Stimulated activated CD4-positive, alpha-beta T cell treated with anti-CD3 and anti-CD28 coated beads, TNF-alpha, amount 100 ng/mL, for 48 hours (primary cell): ENCODE results near the gene PTN.
"Not testable (repeated sequence)": the region's sequence is repeated elsewhere in the genome, so short reads cannot be mapped to it uniquely, and the experiment has no call there.

Experiments
- DNase-seq, 3 donors: peaks; one replicate each; pipeline ENCODE4 v3.0.0-alpha.2; 2020; ENCODE audit warnings: low read depth in 3 of 3

The PTN gene

DNA sequence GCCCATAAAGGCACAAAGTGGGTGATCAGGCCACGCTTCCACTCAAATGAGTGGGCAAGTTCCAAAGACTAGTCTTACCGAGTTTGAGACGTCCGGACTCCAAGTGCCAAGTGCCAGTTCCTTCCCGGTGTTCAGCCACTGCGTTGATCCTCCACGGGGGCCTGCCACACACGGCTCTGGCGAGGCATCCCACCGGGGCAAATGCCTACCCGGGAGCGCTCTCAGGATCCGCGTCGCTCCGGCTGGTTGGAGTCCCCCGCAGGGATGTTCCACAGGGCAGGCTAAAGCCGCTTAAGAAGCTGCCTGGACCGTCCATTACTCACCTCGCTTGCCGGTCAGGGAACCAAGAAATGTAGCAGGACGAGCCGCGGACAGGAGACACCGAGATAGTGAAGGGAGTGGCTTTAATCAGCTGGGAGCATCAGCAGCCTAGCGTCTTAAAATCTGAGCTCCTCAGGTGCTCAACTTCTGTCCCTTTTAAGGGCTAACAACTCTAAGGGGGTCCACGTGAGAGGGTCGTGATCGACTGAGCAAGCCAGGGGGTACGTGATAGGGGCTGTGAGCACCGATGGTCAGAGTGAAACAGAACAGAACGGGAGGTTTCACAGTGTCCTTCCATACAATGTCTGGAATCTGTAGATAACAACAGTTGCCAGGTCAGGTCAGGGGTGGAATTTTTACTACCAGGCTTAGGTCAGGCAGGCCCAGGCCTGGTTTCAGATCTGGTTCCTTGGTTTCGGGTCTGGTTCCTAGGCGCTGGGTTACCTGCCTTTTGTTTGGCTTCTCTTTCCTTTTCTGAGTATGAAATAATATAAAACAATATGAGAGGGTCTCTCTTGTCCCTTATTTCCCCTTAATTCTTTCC, 75.3 kb downstream of the PTN start:
- not testable (repeated sequence) for DNase-seq

DNA sequence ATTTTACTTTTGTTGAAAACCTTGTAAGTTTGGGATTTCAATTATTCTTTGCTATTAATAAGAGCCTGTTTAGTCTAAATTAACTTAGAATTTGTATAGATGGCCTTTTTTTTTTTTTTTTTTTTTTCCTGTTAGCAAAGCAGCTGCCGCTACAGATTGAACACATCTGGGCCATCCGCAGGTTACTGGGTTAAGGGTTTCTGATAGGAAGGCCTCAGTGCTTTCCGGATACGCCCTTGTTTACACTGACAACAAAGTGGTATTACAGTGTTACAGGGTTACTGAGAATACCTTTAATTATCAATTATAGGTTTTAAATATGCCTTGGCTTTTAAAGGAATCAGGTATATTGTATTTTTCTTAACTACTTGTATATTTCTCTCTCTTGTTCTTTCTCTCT, 76.8 kb downstream of the PTN start:
- DNase-seq = no peak

DNA sequence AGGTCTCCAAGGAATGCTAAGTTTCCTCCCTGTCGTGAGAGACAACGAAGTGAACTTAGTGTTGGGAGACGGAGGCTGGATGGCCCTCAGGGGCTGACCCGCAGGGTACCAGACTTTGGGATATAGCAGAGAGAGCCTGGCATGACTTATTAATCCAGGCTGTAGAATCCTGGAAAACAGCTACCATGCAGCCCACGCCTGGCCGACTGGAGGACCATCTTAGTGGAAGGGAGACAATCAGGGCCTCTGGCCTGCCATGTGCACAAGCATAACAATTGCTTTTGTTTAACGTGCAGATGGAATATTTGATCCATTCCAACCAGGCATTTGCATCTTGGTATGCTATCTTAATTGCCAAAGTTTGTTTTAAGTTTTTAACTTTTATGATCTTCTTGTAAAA, 78.1 kb downstream of the PTN start:
- not testable (repeated sequence) for DNase-seq

DNA sequence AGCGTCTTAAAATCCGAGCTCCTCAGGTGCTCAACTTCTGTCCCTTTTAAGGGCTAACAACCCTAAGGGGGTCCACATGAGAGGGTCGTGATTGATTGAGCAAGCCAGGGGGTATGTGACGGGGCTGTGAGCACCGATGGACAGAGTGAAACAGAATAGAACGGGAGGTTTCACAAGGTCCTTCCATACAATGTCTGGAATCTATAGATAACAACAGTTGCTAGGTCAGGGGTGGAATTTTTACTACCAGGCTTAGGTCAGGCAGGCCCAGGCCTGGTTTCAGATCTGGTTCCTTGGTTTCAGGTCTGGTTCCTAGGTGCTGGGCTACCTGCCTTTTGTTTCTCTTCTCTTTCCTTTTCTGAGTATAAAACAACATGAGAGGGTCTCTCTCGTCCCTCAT, 80.9 kb downstream of the PTN start:
- no peak for DNase-seq

DNA sequence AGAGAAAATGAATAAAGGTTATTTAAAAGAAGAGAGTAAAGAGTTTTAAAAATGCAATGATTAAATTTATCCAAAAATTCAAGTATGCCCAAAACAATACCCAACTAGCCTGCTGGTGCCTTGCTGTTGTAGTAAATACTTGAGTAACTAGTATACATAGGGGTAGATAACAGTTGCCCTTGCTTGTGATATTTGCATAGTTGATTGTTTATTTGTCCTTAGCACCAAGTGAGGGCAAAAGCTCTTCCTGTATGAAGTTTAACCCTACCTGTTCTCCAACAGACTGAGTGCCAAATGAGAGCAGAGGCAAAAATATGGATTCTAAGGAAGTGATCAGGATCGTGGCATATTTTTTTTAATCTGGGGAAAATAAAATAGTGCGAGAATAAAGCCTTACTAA, 85.0 kb downstream of the PTN start:
- DNase-seq = no peak

DNA sequence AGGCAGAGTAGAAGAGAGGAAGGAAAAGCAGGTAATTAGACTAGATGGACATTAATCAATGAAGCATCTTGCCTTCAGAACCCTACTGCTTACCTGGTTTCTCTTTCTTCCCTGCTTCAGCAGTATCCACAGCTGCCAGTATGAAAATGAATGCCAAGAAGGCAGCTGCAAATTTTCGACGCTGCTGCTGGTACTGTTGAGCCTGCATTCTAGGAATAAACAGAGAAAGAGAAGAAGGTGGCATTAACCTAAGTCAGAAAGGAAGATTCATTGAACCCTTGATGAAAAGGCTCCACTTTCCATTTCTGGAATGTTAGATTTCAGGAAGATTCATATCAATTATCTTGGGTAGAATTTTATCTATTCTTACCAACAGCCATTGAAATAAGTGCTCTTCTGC, 88.8 kb downstream of the PTN start:
- no peak for DNase-seq

DNA sequence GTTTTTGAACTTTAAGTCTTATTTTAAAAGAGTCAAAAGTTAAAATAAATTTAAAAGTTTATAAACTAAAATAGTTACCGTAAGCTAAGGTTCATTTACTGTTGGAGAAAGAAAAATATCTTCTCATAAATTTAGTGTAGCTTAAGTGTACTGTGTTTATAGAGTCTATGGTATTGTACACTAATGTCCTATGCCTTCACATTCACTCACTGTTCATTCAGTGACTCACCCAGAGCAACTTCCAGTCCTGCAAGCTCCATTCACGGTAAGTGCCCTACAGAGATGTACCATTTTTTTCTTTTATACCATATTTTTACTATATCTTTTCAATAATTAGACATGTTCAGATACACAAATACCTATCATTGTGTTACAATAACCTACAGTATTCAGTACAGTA, 97.6 kb downstream of the PTN start:
- no peak for DNase-seq

DNA sequence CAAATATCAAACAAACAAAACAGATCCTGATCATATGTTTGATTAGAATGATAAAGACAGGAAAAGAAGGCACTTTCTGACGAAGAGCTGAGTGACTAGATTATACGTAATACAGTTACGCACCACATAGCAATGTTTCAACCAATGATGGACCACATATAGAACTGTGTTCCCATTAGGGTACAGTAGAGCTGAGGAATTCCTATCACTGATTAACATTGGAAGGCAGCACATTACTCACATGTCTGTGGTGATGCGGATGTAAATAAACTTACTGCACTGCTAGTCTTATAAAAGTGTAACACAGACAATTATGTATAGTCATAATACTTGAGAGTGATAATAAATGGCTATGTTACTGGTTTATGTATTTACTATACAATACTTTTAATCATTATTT, 98.3 kb downstream of the PTN start:
- no peak for DNase-seq

DNA sequence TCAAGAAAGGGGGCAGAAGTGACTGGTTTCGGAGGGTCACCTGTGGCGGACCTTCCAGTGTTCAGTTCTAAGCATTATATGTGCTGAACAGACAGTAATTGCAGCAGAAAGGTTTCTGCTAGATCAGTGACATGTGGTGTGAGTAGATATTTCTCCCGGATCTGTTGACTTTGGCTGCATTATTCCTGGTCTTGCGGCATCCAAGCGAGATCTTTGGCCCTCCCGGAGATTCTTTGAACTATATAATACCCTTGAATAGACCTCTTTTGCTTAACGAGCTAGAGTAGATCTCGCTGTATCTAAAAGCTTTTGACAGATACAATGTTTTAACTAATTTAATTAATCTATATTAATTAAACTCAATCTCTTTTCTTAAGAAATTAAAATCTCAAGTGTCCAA, 99.8 kb downstream of the PTN start:
- no peak for DNase-seq

DNA sequence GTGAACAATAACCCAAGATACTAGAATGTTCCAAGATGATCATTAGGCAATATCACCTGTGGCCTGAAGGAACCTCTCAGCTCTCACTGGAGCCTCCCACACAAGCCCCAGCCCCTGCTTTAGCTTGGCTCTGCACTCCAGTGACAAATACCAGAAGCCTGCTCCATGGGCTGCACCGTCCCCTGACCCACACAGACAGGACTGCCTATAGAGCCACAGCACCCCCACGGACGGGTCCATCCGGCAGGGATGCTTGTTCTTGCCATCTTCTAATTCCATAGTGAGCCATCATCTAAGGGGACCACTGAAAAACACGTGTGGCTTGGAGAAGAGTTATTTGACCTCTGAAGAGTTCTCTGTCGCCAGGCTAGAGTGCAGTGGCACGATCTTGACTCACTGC, 100.9 kb downstream of the PTN start:
- no peak for DNase-seq

DNA sequence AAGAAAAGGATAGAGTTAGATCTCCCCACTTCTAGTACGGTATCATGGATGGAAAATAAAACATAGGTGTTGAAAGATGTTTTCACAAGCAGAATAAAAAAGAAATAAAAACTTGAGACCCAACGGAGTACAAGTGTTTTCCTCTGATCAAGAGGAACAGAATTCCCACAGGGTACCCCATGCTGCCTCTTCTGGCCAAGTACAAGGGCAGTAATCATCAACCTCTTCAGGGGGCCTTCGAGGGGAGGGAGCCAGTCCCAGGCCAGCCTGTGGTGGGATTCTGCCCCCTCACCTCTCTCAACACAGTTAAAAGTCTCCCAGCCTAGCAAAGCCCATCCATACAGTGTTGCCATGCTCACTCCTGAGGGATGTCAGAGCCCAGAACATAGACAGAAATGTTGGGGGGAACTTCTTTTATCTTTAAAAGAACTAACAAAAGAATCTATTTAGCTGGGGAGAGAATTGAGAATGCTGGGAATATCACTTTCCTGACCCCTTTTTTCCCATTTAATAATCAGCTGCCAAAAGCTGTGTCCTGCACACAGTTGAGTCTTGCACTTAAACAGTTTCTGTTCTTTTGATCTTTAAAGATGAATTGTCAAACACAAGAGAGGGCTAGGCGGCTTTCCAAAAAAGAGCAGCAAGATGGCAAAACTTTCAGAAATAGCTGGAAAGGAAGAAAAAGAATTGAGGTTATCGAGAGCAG, 101.7 kb downstream of the PTN start:
- DNase-seq = no peak

DNA sequence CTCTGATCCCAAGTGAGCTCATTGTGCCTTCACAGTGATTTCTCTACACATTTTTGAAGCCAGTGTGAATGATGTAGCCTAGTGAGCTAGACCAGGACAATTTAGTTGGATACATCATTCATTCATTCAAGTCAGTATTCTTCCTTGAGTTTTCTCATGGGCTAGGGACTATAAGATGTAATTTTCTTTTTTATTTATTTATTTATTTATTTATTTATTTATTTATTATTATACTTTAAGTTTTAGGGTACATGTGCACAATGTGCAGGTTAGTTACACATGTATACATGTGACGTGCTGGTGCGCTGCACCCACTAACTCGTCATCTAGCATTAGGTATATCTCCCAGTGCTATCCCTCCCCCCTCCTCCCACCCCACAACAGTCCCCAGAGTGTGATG, 104.3 kb downstream of the PTN start:
- DNase-seq = not testable (repeated sequence)

DNA sequence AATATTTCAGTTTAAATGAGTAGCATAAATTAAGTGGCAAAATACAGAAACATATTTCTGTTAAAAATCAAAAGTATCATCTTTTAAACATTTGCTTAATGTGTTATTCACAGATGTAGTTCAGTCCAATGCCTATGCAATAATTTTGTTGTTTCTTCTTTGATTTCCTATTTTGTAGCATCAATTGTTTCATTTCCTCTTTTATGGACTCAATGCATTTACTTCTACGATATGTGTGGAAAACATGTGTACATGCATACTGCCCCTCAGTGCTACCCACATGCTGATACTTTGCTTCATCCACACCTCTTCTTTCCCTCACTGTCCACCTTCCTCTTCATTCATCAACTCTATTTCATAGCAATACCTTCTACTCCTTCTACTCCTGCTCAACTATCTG, 108.1 kb downstream of the PTN start:
- no peak for DNase-seq

DNA sequence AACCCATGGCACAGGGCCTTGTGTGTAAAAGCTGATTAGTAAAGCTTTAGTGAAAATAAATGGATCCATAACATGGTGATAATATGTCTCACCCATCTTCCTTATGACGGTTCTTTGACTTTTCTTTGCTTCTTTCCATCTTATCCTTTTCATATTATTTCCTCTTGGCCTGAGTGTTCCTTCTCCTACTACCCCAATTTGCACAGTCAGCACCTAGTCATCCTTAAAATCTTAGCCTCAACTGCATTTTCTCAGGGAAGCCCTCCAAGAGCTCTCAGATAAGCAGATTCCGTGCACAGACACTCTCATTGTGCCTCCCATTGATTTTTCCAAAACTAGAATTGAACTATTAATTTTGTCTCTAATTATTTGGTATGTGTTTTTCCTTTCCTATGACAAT, 112.4 kb downstream of the PTN start:
- no peak for DNase-seq

DNA sequence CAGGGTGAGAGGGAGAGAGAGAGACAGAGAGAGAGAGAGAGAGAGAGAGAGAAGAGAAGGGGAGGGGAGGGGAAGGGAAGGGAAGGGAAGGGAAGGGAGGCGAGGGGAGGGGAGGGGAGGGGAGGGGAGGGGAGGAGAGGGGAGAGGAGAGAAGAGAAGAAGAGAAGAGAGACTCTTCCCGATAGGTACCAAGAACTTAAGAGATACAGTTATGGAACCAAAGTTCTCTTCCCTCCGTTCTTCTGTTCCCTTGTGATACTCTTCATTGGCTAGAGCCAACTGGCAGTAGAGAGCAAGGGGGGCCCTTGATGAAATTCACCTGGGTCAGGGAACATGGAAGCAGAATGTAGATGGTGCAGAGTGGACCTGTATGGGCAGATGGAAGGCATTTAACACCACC, 122.1 kb downstream of the PTN start:
- no peak for DNase-seq

DNA sequence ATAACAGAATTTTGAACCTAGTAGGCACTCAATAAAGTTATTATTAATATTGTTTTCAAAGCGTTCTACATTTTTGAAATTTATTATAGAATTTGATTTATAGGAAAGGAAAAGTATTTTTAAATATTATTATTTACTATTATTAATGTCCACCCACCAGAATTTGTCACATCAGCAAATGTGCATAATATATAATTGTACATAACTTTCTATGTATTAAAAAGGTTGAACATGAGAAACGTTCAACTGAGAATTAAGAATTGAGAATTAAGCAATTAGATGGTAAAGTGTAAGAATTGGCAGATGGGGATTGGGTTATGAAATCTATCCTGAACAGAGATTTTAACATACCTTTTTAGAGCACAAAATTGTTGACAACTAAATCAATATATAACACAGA, 129.8 kb downstream of the PTN start:
- no peak for DNase-seq

DNA sequence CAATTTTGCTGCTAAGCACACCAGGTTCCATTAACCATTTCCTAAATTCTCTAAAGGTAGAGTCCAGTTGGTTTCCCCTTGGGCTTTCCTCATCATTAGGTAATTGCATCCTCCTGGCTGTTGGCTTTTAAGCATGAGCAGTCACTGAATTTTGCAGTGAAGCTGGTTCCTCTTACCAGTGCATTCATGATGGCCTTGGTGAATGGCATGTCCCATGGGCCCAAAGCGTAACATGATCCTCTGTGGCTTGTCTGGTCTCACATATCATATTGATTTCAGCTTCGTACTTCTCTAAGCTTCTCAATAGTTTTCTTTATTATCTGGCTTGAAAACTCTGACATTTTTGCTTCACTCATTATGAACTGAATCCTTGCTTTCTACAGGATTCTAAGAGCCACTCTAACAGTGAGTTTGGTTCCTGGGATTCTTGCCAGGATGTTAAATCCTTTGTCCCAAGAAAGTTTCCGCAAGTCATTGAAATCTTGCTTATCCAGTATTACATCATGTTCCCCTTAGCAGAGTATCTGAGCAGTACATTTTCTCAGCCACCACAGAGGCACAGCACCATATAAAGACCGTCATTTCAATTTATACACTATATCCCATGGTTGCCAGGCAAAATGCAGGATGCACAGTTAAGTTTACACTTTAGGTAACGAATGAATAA, 134.2 kb downstream of the PTN start:
- no peak for DNase-seq

DNA sequence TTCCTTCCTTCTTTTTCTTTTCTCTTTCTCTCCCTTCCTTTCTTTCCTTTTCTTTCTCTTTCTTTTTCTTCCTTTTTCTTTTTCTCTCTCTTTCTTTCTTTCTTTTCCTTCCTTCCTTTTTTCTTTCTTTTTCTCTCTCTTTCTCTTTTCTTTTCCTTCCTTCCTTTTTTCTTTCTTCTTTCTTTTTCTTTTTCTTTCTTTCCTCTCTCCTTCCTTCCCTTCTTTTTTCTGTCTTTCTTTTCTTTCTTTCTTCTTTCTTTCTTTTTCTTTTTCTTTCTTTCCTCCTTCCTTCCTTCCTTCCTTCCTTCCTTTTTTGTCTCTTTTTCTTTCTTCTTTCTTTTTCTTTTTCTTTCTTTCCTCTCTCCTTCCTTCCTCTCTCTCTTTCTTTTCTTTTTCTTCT, 136.8 kb downstream of the PTN start:
- no peak for DNase-seq

DNA sequence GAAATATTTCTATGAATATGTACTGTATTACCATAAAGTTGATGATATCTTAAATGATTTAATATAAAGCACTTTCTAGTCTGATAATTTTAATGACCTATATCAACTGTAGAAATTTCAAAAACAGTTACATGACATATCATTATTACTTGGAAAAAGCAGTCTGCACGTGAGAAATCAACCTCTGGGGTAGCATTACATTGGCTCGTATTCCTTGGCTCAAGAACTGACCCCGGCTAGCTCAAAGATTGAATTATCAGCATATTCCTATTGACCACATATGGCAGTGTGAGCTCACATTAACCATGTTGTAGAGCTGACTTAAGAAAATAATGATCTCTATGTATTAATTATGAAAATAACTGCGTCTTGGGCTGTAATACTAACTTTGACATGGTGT, 139.3 kb downstream of the PTN start:
- no peak for DNase-seq

DNA sequence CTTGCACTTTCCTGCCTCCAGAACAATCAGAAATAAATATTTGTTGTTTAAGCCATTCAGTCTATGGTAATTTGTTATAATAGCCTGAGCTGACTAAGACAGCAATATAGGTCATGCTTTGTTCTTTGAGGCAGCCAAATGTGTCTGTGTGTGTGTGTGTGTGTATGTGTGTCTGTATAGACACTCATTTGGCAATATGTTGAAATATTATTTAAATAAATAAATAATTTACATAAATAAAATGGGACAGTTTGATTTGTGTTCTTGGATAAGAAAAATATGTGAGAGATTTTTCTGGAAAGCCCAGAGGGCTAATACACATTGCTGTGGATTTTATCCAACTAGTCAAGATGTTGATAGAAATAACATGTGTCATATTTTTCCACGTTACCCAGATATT, 140.2 kb downstream of the PTN start:
- DNase-seq = no peak

DNA sequence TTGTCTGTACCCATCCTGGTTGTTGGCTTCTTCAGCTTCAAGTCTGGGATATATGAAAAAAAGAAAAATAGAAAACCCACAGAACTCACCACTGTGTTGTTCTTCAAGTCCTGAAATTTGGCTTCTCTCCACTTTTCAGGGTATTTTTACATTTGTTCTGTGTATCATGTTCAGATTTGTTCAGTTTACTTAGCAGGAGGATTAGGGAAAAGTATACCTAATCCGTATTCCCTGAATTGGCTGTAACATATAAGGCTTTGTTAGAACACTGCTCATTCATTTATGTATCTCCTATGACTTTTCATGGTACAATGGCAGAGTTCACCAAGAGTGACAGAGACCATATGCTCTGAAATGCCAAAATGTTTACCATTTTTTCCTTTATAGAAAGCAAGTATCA, 146.9 kb downstream of the PTN start:
- no peak for DNase-seq

DNA sequence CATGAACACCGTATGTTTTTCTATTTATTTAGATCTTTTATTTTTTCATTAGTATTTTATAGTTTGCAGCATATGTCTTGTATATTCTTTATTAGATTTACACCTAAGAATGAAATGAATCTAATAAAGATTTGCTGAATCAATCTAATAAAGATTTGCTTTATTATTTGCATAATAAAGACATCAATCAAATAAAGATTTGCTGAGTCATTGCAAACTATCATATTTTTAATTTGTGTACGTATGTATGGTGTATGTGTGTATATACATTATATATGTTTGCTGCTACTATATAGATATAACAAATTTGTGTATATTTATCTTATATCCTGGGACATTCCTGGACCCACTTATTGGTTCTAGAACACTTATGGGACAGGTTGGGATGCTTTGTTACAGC, 147.5 kb downstream of the PTN start:
- DNase-seq = no peak

DNA sequence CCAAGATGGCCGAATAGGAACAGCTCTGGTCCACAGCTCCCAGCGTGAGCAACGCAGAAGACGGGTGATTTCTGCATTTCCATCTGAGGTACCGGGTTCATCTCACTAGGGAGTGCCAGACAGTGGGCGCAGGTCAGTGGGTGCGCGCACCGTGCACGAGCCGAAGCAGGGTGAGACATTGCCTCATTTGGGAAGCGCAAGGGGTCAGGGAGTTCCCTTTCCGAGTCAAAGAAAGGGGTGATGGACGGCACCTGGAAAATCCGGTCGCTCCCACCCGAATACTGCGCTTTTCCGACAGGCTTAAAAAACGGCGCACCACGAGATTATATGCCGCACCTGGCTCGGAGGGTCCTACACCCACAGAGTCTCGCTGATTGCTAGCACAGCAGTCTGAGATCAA, 161.9 kb downstream of the PTN start:
- not testable (repeated sequence) for DNase-seq
